Lung (tissue), 12 donors: Measurements from ENCODE around the gene IQCE. TPM values are rescaled to one million over a fixed set of nuclear protein-coding genes. Genes with fewer than 3 reads are reported as not detected.

Experiments used
- ATAC-seq: fragments of 200-7000 bp; cut with Tn5 transposase; one replicate; pipeline ENCODE4 v1.9.1; 2020; ENCODE audit warnings: moderate number of reproducible peaks; ENCODE audit not compliant: insufficient read depth, low FRiP score
- DNase-seq, 3 donors: peaks; one replicate each; pipeline ENCODE4 v3.0.0-alpha.2; 2013 to 2017
- H3K27ac ChIP-seq, 2 donors: one replicate each; pipeline ENCODE4 v1.5.1; 2013; ENCODE audit warnings: mild to moderate bottlenecking in 2 of 2, moderate library complexity in 2 of 2, control low read depth in 1 of 2, inconsistent platforms in 1 of 2, low read depth in 1 of 2, low read length in 1 of 2
- H3K27me3 ChIP-seq, 3 donors: one replicate each; pipeline ENCODE4 v1.5.1; 2013; ENCODE audit warnings: low read length in 2 of 3; ENCODE audit not compliant: control insufficient read depth in 3 of 3, insufficient read depth in 3 of 3
- H3K36me3 ChIP-seq, 4 donors: one replicate each; pipeline ENCODE4 v1.5.1; 2013; ENCODE audit warnings: low read length in 4 of 4, mild to moderate bottlenecking in 1 of 4, moderate library complexity in 1 of 4; ENCODE audit not compliant: control insufficient read depth in 4 of 4, insufficient read depth in 4 of 4
- H3K4me1 ChIP-seq, 5 donors: one replicate each; pipeline ENCODE4 v1.5.1; 2013; ENCODE audit warnings: low read length in 5 of 5, mild to moderate bottlenecking in 2 of 5, moderate library complexity in 1 of 5; ENCODE audit not compliant: control insufficient read depth in 5 of 5, insufficient read depth in 5 of 5
- H3K4me3 ChIP-seq: one replicate; pipeline ENCODE4 v1.5.1; 2013; ENCODE audit warnings: mild to moderate bottlenecking, control low read depth, moderate library complexity
- H3K9ac ChIP-seq, 2 donors: one replicate each; pipeline ENCODE4 v1.5.1; 2013; ENCODE audit warnings: low read length in 2 of 2, control low read depth in 1 of 2; ENCODE audit not compliant: insufficient read depth in 1 of 2
- H3K9me3 ChIP-seq, 4 donors: one replicate each; pipeline ENCODE4 v1.5.1; 2013; ENCODE audit warnings: low read length in 3 of 4, mild to moderate bottlenecking in 1 of 4, moderate library complexity in 1 of 4; ENCODE audit not compliant: control insufficient read depth in 4 of 4, insufficient read depth in 3 of 4
- WGBS, 2 donors: extraction: QIAGEN DNeasy Blood & Tissue Kit; methylation state at CpG; one replicate each; pipeline ENCODE4 v1.1.7; 2013; 5-methylcytosine and 5-hydroxymethylcytosine counted together
- polyA plus RNA-seq, 2 donors: library from polyadenylated mRNA; stranded (reverse); fragments of 200-250 nt; gene quantifications; one replicate each; pipeline ENCODE4 v1.2.1, GENCODE V29; 2013
- total RNA-seq, 2 donors: library from RNA; depleted of rRNA in 1 of 2; stranded (reverse); fragments of >200 nt in 1 of 2; gene quantifications; one replicate each; pipeline ENCODE4 v1.2.1, GENCODE V29; 2014 to 2021
- TF ChIP-seq, protein P1 (sequence below): IDR thresholded peaks from 2 replicates; pipeline ENCODE4 v1.5.1; 2012; ENCODE audit warnings: mild to moderate bottlenecking; ENCODE audit errors: control extremely low read depth, extremely low read depth
- donor health status: control.
- donor health status: control.
- donor health status: Bipolar disorder and iron deficiency.
- donor health status: healthy.
- donor health status: DM: yes; HTN: yes; CAD: no.

IQCE gene
- total and polyA plus RNA-seq, 4 donors = 8.1 to 29.0 (median 16.0) TPM

DNA sequence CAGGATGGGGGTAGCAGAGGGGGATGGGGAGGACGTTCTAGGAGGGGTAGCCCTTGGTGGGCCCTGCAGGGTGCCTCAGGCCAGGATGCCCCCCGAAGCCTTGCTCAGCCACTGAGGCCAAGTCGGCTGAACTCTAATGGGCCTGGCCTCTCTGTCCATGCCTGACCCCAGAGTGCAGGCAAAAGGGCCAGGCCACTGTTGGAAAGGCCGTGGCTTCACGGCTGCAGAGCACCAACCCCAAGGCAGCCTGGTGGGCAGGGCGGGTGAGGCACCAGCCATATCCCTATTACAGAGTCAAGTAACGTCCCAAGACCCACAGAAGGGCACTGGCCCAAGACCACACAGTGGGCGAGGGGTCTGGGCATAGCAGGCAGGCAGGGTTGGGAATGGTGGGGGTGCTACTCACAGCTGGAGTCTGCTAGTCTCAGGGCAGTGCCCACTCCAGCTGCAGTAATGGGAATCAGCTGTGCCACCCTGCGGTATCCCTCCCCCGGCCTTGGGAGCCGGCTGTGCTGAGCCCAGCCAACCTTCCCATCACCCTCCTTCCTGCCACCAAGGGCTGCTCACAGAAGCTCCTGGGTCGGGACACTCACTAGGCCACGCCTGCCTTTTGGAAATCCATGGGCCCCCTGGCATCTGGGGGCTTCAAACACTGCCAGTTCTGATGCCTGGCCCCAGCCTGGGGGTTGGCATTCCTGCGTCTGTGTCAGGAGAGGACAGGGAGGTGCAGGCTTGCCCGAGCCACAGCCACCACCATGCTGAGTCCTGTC lies 43.2 kb upstream of the IQCE start:
- Histone ChIP-seq H3K27me3 (peaks cover 0 to 2% (median 0%) of the 10 kb centered on the region in 3 donors), H3K36me3 (no peaks in the 10 kb centered on the region), H3K4me3 (no peak overlapping the region), H3K9ac (no peak overlapping the region), H3K27ac (no peak overlapping the region), H3K9me3 (no peaks in the 10 kb centered on the region), H3K4me1 (peaks cover 0 to 43% (median 21%) of the 10 kb centered on the region in 5 donors)
- TF ChIP-seq, protein P1, sequence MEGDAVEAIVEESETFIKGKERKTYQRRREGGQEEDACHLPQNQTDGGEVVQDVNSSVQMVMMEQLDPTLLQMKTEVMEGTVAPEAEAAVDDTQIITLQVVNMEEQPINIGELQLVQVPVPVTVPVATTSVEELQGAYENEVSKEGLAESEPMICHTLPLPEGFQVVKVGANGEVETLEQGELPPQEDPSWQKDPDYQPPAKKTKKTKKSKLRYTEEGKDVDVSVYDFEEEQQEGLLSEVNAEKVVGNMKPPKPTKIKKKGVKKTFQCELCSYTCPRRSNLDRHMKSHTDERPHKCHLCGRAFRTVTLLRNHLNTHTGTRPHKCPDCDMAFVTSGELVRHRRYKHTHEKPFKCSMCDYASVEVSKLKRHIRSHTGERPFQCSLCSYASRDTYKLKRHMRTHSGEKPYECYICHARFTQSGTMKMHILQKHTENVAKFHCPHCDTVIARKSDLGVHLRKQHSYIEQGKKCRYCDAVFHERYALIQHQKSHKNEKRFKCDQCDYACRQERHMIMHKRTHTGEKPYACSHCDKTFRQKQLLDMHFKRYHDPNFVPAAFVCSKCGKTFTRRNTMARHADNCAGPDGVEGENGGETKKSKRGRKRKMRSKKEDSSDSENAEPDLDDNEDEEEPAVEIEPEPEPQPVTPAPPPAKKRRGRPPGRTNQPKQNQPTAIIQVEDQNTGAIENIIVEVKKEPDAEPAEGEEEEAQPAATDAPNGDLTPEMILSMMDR = no peak
- ATAC-seq (no peak), DNase-seq (no peak)
- 92 to 93% methylated on average over 15 of the region's 15 CpGs for WGBS, 2 donors

DNA sequence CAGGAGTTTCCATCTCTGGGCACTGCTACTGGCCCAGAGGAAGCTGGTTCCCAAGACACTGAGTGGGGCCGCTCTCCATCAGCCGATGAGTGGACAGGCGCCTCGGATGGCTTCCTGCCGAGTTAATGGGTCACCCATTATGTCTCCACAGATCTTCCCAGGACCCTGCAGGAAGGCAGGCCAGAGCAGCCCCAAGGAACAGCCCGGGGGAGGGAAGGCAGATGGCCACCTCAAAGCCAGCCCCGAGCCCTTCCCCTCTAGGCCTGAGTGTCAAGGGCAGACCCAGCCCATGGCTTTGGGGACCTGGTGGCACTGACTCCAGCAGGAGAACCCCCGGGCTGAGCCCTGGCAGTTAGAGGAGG lies 42.6 kb upstream of the IQCE start:
- H3K27me3 ChIP-seq = peaks cover 0 to 3% (median 0%) of the 10 kb centered on the region in 3 donors
- no peak overlapping the region for H3K27ac ChIP-seq
- DNase-seq = no peak
- TF ChIP-seq, protein P1 = no peak
- no peaks in the 10 kb centered on the region for H3K36me3 ChIP-seq
- peaks cover 0 to 37% (median 16%) of the 10 kb centered on the region in 5 donors for H3K4me1 ChIP-seq
- H3K9me3 ChIP-seq = no peaks in the 10 kb centered on the region
- no peak overlapping the region for H3K4me3 ChIP-seq
- ATAC-seq = no peak
- H3K9ac ChIP-seq = no peak overlapping the region
- WGBS, 2 donors = 89 to 90% methylated on average over 8 of the region's 8 CpGs

DNA sequence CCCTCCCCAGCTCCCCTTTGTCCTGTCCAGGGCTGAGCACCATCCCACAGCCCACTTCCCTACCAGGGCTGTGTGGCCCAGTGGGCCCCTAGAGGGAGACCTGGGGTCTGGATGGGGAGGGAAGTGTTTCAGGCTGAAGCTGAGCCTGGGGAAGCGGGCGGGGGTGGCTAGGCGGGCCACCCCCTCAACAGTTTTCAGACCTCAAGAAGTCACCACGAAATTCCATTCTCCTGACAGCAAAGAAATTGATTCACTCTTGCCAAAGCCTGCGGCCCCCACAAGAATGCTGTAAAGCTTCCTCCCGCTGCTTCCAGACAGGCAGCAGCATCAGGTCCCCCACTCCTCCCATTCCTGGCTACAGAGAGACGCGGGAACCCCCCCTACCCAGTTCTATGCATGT lies 41.8 kb upstream of the IQCE start:
- WGBS, 2 donors = 71 to 83% methylated on average over 8 of the region's 8 CpGs
- H3K4me1 ChIP-seq = peaks cover 0 to 33% (median 10%) of the 10 kb centered on the region in 5 donors

More for the DNA sequence above, 41.8 kb upstream of the IQCE start:
- Histone ChIP-seq H3K27ac (no peak overlapping the region), H3K27me3 (peaks cover 0 to 5% (median 0%) of the 10 kb centered on the region in 3 donors), H3K9me3 (no peaks in the 10 kb centered on the region), H3K36me3 (no peaks in the 10 kb centered on the region), H3K4me3 (no peak overlapping the region), H3K9ac (no peak overlapping the region)
- TF ChIP-seq, protein P1 = no peak
- DNase-seq (no peak), ATAC-seq (no peak)
